ENCODE results near the gene OR4K1.

GRCh38 chr14:19902409-19902808, 28.3 kb upstream of the OR4K1 start:
- TF ChIP-seq CTCF (IDR thresholded peaks at IDR 0.05): no peak
- TF ChIP-seq POLR2A (IDR thresholded peaks at IDR 0.05): no peak
